ENCODE results near the gene IGF1R.

The IGF1R gene

GRCh38 chr15:98703126-98703685, 54.9 kb downstream of the IGF1R start:
- TF ChIP-seq, protein P1, sequence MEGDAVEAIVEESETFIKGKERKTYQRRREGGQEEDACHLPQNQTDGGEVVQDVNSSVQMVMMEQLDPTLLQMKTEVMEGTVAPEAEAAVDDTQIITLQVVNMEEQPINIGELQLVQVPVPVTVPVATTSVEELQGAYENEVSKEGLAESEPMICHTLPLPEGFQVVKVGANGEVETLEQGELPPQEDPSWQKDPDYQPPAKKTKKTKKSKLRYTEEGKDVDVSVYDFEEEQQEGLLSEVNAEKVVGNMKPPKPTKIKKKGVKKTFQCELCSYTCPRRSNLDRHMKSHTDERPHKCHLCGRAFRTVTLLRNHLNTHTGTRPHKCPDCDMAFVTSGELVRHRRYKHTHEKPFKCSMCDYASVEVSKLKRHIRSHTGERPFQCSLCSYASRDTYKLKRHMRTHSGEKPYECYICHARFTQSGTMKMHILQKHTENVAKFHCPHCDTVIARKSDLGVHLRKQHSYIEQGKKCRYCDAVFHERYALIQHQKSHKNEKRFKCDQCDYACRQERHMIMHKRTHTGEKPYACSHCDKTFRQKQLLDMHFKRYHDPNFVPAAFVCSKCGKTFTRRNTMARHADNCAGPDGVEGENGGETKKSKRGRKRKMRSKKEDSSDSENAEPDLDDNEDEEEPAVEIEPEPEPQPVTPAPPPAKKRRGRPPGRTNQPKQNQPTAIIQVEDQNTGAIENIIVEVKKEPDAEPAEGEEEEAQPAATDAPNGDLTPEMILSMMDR (IDR thresholded peaks at IDR 0.05; ENCODE audit: borderline replicate concordance, insufficient read depth, low read depth, low read length): no peak
- no peak overlapping the region for H3K4me3 ChIP-seq (ENCODE audit: low read depth, low read length)

DNA sequence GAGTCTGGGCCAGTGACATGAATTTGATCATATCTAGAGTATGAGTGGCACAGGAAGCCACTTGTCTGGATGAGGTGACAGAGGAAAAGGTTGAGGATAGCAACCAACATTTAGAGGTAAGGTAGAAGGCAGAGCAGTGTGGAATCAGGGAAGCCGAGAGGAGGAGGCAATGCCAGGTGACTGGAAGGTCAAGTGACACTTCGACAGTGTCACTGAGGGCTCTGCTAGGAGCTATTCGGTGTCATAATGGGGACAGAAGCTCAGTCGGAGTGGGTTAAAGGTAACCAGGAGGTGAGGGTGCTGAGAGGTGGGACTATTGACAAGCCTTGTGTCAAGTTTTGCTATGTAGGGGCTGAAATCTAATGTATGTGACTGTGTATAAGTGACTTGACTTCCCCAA, 56.7 kb downstream of the IGF1R start:
- TF ChIP-seq, protein P1 (IDR thresholded peaks at IDR 0.05; ENCODE audit: borderline replicate concordance, insufficient read depth, low read depth, low read length): no peak

DNA sequence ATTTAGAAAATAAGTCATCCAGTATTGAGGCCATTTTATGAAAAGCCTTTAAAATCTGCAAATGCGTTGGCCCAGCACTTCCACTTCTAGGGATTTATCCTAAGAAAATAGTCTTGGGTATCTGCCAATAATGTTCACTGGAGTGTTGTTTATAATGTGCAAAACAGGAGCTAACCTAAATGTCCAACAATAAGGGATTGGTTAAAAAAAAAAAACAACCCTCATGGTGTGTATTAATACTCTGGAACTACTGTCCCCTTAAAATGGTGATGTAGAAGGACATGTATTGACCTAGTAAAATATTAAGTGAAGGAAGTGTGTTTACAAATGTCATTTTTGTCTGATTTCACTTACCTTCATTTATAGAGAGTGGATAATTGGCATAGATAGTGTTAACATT, 58.0 kb downstream of the IGF1R start:
- H3K4me3 ChIP-seq (ENCODE audit: low read depth, low read length): no peak overlapping the region
- TF ChIP-seq, protein P1 (IDR thresholded peaks at IDR 0.05; ENCODE audit: borderline replicate concordance, insufficient read depth, low read depth, low read length): no peak

More for the DNA sequence above, 56.7 kb downstream of the IGF1R start:
- no peak overlapping the region for H3K4me3 ChIP-seq (ENCODE audit: low read depth, low read length)

DNA sequence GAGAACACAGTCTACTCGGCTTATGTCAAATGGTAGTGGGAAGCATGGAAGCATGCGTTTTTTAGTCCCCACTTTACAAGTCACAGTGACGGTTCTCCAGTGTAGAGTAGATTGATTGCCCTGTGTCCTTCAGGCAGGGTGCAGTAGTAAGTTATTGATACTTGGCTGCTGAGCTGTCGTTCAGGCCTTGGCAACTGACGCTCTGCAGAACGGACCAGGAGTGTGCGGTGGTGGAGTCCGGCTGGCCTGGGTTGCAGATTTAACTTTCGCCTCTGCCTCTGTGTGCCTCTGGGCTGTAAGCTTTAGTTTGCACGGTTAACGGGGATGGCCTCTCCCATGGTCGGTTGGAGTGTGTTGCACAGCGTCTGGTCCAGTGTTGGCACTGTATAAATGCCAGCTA, 58.6 kb downstream of the IGF1R start:
- TF ChIP-seq, protein P1 (IDR thresholded peaks at IDR 0.05; ENCODE audit: borderline replicate concordance, insufficient read depth, low read depth, low read length): no peak

DNA sequence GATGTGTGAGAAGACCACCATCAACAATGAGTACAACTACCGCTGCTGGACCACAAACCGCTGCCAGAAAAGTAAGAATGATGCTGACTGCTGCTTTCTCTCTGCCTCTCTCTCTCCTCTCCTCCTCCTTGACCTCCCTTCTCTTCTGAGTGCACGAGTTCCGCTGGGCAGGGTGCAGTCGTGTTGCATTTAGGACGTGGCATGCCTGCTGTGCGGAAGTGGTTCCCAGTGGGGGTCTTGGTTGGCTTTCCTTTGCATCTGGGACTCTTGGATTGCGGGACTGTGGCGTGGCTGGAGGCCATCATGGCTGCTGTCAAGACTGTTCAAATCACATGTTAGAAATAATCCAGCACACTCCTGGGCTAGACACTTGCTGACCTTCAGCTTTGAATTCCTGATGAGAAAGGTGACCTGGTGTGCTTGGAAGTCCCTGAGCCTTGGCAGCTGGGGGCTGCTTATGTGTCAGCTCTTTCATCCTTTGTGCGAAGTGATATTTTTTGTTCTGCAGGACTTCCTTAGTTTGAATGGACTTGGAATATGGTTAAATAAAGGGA, 59.8 kb downstream of the IGF1R start:
- TF ChIP-seq, protein P1 (IDR thresholded peaks at IDR 0.05; ENCODE audit: borderline replicate concordance, insufficient read depth, low read depth, low read length): no peak
- H3K4me3 ChIP-seq (ENCODE audit: low read depth, low read length): no peak overlapping the region

More for the DNA sequence above, 58.6 kb downstream of the IGF1R start:
- H3K4me3 ChIP-seq (ENCODE audit: low read depth, low read length): no peak overlapping the region

DNA sequence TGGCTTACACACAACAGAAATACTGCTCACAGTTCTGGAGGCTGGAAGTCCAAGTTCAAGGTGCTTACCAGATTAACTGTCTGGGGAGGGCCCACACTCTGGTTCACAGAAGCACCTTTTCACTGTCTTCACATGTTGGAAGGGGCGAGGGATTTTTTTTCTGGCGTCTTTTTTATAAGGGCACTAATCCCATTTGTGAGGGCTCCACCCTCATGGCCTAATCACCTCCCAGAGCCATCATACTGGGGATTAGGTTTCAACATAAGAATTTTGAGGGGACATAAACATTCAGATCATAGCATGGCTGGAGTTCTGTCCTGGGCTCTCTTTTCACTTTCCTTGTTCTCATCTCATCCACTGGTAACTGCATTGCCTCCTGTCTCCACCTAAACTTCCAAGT, 63.5 kb downstream of the IGF1R start:
- TF ChIP-seq, protein P1 (IDR thresholded peaks at IDR 0.05; ENCODE audit: borderline replicate concordance, insufficient read depth, low read depth, low read length): no peak
- no peak overlapping the region for H3K4me3 ChIP-seq (ENCODE audit: low read depth, low read length)

GRCh38 chr15:98712845-98713584, 64.7 kb downstream of the IGF1R start:
- H3K4me3 ChIP-seq (ENCODE audit: low read depth, low read length): no peak overlapping the region
- TF ChIP-seq, protein P1 (IDR thresholded peaks at IDR 0.05; ENCODE audit: borderline replicate concordance, insufficient read depth, low read depth, low read length): no peak
